PC-9 (cell line): Measurements from ENCODE around the gene DMRTA1.

Experiments
- EZH2 ChIP-seq: fragments of 200-600 bp; sonication (generic); IDR thresholded peaks from 2 replicates; pipeline ENCODE4 v1.8.0; 2017; ENCODE audit warnings: antibody characterized with exemption, low read depth
- TF ChIP-seq, protein P1 (sequence below): fragments of 200-600 bp; sonication (generic); conservative IDR thresholded peaks from 2 replicates; pipeline ENCODE4 v1.6.1; 2017; ENCODE audit warnings: mixed run types, antibody characterized with exemption, mild to moderate bottlenecking, moderate library complexity

DNA sequence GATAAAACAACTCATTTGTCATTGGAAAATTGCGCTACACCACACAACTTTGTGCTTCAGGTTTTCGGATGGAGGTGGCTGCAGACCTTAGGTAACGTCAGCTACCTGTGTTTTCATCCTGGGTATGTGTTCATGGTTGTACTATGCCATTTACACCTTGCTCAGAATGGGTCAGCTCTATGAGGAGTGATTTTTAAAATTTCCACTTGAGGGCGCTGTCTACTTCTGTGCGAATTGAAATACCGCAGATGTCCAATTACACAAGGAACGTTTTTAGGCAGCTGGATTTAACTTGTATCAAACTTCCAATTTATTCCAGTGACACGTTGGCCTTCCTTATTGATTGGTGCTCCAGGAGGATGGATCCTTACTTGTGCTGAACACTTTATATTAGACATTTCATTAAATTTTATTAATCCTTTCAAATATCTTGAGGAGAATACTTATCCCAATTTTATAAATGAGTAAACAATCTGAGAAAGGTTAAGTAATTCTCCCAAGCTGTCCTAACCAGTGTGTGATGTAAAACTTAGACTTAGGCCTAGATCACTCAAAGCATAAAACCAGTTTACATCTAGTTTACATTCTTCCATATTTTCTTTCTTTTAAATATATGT lies 23.4 kb downstream of the DMRTA1 start:
- TF ChIP-seq, protein P1, sequence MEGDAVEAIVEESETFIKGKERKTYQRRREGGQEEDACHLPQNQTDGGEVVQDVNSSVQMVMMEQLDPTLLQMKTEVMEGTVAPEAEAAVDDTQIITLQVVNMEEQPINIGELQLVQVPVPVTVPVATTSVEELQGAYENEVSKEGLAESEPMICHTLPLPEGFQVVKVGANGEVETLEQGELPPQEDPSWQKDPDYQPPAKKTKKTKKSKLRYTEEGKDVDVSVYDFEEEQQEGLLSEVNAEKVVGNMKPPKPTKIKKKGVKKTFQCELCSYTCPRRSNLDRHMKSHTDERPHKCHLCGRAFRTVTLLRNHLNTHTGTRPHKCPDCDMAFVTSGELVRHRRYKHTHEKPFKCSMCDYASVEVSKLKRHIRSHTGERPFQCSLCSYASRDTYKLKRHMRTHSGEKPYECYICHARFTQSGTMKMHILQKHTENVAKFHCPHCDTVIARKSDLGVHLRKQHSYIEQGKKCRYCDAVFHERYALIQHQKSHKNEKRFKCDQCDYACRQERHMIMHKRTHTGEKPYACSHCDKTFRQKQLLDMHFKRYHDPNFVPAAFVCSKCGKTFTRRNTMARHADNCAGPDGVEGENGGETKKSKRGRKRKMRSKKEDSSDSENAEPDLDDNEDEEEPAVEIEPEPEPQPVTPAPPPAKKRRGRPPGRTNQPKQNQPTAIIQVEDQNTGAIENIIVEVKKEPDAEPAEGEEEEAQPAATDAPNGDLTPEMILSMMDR = peak; percentile 78
- no peak for TF ChIP-seq EZH2
